AG04449 (cell line): ENCODE results near the gene MPZL1.

Experiments used
- CTCF ChIA-PET: fragments of 350-600 bp; formaldehyde crosslinking; extraction: SDS; loops from one replicate; lab custom pipeline; 2021; ENCODE audit warnings: antibody characterized with exemption; lab: Yijun Ruan, JAX
- POLR2A ChIA-PET: fragments of 400-600, 350-600 bp; formaldehyde crosslinking; extraction: SDS; loops from one replicate; lab custom pipeline; 2020; ENCODE audit warnings: antibody characterized with exemption, inconsistent platforms; lab: Yijun Ruan, JAX
- DNase-seq: peaks from one replicate; pipeline ENCODE4 v3.0.0-alpha.2; 2010; ENCODE audit warnings: low read depth, low spot score
- H3K4me3 ChIP-seq: 2 replicates; pipeline ENCODE4 v1.5.1; 2011; ENCODE audit warnings: low read depth, mild to moderate bottlenecking, control low read depth, low read length
- TF ChIP-seq, protein P1 (sequence below): IDR thresholded peaks from one replicate; pipeline ENCODE4 v1.5.1; 2011; ENCODE audit warnings: mild to moderate bottlenecking, moderate library complexity, low read length, control low read depth, inconsistent platforms; ENCODE audit not compliant: insufficient read depth; ENCODE audit errors: missing control alignments

MPZL1 gene

DNA sequence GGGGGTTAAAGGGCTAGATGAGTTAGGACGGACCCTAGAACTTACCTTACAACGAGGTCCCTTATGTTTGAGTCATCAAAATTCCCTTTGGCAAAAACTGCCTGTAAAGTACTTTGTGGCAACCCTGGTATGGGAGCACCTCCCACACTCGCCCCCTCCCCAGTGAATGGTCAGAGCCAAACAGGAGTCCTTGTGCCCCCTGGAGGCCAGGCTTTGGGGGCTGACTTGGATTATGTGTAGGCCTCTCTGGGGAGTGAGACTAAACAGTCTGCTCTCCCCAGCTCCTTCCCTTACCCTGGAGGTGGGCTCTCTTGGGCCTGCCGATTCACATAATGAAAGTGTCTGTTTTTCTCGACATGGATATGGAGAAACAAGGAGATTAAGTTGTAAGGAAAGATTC lies 110.9 kb downstream of the MPZL1 start:
- ChIA-PET POLR2A (no interaction called here), CTCF (no interaction called here)
- H3K4me3 ChIP-seq, result no peak overlapping the region
- DNase-seq, result no peak
- TF ChIP-seq, protein P1, sequence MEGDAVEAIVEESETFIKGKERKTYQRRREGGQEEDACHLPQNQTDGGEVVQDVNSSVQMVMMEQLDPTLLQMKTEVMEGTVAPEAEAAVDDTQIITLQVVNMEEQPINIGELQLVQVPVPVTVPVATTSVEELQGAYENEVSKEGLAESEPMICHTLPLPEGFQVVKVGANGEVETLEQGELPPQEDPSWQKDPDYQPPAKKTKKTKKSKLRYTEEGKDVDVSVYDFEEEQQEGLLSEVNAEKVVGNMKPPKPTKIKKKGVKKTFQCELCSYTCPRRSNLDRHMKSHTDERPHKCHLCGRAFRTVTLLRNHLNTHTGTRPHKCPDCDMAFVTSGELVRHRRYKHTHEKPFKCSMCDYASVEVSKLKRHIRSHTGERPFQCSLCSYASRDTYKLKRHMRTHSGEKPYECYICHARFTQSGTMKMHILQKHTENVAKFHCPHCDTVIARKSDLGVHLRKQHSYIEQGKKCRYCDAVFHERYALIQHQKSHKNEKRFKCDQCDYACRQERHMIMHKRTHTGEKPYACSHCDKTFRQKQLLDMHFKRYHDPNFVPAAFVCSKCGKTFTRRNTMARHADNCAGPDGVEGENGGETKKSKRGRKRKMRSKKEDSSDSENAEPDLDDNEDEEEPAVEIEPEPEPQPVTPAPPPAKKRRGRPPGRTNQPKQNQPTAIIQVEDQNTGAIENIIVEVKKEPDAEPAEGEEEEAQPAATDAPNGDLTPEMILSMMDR, result no peak

DNA sequence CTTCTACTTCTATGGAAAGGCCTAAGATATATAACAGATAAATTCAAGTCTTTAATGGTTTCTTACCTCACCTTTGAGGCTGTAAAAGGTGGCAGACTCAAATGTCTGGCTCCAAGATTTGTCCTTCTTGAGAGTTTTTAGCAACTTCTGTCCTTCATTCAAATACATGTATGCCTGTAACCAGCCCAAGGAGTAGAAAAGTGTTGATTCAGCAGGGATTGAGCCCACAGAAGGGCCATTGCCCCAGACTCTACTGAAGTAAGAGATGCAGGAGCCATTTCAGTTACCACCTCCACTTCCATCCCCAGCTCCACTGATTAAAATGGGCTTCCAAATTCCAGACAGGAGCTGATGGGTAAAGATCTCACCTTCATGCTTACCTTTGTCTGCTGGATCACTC lies 112.1 kb downstream of the MPZL1 start:
- TF ChIP-seq, protein P1, result no peak
- CTCF ChIA-PET, result no interaction called here

DNA sequence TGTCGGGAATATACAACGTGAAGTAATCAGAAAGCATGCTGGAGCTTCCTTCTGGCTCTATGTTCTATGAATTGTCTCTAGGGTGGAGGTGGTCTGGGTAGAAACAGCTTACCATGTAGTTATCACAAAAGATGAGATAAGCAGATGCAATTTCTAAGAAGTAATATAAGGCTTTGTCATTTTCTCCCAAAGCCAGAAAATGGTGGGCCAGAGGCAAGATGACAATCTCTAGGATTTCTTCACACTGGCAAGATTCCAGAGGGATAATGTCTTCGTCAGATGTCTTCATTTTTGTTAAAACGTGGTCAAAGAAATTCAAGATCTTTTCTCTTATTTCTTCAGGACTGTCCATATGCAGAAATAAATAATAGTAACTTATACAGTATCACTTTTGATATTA lies 114.4 kb downstream of the MPZL1 start:
- no peak overlapping the region for H3K4me3 ChIP-seq
- ChIA-PET CTCF (interaction anchor here (1.4 kb wide), 1 partner anchor 17 kb away, joined by 5 read pairs; no protein-coding TSS in a partner anchor), POLR2A (no interaction called here)
- no peak for DNase-seq
- TF ChIP-seq, protein P1, result no peak

More for the DNA sequence above, 112.1 kb downstream of the MPZL1 start:
- POLR2A ChIA-PET, result no interaction called here
- H3K4me3 ChIP-seq, result no peak overlapping the region
- DNase-seq, result no peak

DNA sequence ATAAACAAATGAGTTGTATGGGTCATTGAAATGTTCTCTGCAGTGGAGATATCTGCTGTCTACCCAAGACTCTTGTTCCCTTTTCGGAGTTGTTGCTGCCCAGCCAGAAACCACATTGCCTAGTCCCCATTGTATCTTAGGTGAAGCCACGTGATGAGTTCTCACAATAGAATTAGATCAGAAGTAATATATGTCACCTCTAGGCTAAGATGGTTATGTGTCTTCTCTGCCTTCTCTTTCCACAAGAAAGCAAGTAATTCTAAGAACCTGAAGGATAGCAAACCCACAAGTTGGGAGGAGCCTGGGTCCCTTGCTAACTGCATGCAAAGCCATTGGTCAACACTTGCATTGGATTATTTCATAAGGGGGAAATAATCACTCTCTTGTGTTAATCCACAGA lies 115.5 kb downstream of the MPZL1 start:
- no peak for DNase-seq
- TF ChIP-seq, protein P1, result no peak
- CTCF ChIA-PET, result no interaction called here
- H3K4me3 ChIP-seq, result no peak overlapping the region
- POLR2A ChIA-PET, result no interaction called here

DNA sequence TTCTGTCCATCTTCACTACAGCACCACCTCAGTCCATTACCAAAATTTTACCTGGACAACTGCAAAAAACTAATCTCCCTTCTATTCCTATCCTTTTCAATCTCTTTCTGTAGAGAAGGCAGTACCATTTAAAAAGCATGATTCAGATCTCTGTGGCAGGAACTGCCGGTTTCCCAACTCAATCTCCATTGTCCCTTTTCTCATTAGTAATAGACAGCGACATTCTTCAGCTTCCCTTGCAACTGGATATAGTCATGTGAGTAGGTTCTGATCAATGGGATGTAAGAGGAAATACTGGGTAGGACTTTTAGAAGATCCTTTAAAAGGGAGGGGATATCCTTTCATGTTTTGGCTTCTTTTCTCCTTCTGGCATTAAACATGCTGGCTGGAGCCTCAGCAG lies 117.2 kb downstream of the MPZL1 start:
- TF ChIP-seq, protein P1, result no peak
- ChIA-PET CTCF (no interaction called here), POLR2A (no interaction called here)
- DNase-seq, result no peak
- H3K4me3 ChIP-seq, result no peak overlapping the region
